ENCODE measurements around the gene LRRC25. TPM values are rescaled to one million over a fixed set of nuclear protein-coding genes. Genes with fewer than 3 reads are reported as not detected.

The LRRC25 gene
- total RNA-seq, 1 donor from 2014 or later: 0.06 TPM

- TF ChIP-seq CTCF (conservative IDR thresholded peaks at IDR 0.05; ENCODE audit: low read depth, low read length): peak; percentile 11
- no peak for DNase-seq (ENCODE audit: low read depth)
- H3K4me3 ChIP-seq (ENCODE audit: low read depth, low read length): no peak overlapping the region
Measured at GRCh38 chr19:18439025-18439909, 41.8 kb upstream of the LRRC25 start.

DNA sequence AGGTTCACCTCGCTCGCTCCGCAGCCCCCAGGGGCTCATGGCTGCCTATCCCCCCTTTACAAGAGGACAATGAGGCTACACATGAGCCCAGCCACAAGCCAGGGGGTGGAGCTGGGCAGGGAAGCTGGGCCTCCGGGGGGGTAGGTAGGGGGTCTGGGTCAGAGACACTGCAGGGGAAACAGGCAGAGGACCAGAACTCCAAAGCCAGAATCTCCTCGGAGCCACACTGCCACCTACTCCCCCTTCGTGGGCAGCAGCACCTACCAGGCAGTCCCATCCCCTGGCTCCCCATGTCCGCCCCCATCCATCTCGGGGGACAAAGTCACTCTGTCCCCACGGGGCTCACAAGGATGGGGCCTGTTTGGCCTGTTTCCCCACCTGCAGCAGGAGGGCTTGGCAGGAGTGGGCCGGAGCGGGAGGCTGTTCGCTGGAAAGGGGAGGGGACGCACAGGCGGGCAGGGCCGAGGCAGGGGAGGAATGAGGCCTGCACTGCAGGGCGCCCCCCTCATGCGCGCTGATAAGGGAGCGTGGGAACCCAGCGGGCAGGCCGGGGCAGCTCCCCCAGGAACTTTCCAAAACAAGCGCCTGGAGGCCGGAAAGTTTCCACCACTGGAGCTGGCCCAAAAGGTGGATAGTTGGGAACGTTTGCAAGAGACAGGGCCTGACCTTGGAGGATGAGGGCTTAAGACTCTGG, 41.1 kb upstream of the LRRC25 start:
- TF ChIP-seq CTCF (conservative IDR thresholded peaks at IDR 0.05; ENCODE audit: low read depth, low read length): no peak
- no peak for DNase-seq (ENCODE audit: low read depth)
- peak overlapping the region; percentile 33 for H3K4me3 ChIP-seq (ENCODE audit: low read depth, low read length)

DNA sequence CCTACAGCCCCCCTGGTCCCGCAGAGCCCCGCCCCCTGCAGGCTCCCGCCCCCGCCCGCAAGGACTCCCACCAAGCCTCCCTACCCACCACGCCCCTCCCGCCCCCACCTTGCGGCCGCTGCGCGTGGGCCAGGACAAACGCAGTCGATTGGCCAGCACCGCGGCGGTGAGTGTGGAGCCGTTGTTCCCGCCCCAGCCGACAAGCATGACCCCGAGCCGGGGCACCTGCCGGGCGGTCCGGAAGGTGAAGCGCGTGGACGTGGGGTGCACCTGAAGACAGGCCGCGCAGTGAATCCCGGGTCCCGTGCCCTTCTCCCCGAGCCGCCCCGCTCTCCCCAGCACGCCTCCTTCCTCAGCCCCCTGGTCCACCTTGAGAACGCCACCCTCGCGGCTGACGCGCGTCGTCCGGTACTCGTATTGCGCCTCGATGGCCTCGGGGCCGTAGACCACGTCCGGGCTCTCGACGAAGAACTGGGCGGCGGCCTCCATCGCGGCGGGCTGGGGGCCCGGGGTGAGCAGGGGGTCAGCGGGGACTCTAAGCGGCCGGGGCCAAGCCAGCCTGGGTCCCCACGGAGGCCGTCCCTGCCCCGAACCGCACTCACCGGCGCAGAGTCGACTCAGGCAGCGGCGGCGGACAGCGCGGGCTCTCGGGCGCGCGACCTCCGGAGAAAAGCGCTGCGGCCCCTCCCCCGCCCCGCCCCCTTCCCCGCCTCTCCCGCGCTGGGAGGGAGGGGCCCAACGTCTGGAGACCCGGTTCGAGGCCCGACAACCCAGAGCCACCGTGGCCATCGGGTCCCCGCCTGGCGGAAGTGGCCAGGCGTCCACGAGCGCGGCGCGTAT, 40.3 kb upstream of the LRRC25 start, which contains the start of gene ISYNA1:
Gene ISYNA1 (minus strand): TSS at position 643 of the 840 bp plus-strand sequence. CDS start 154 bp downstream, at position 489.
- no peak for DNase-seq (ENCODE audit: low read depth)
- peak within 1 kb of the TSS; percentile 64 for H3K4me3 ChIP-seq (ENCODE audit: low read depth, low read length)
- no peak for TF ChIP-seq CTCF (conservative IDR thresholded peaks at IDR 0.05; ENCODE audit: low read depth, low read length)

DNA sequence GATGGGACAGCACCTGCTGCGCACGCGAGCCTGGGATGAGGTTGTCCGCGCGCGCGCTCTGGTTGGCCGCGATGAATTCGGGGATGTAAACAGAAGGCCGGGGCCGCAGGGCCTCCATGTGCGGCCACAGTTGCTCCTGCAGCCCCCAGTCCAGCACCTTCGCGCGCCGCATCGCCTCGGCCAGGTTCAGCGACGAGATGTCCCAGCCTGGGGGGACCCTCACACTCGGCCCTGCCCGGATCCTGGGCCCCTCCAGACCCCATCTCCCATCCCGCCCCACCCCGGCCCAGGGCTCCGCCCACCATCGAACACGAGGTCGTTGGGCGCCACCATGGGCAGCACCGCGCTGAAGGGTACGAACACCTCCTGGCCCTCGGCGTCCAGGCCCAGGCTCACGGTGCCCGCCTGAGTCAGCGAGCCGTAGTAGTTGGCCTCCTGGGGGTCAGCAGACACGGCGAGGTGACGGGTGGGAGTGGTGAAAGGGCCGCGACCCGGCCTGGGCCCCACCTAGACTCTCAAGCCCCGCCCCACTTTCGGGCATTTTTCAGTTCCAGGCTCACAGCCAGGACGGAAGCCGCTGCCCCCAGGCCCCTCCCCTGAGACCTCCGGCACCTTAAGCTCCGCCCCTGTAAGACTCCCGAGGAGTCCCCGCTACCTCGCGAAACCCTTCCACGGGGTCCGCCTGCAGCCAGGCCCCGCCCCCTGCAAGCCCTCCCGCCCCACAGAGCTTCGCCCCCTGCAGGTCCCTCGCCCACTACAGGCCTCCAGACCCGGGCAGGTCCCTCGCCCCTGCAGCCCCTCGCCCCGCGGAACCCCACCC, 39.5 kb upstream of the LRRC25 start:
- peak overlapping the region; percentile 64 for H3K4me3 ChIP-seq (ENCODE audit: low read depth, low read length)
- no peak for TF ChIP-seq CTCF (conservative IDR thresholded peaks at IDR 0.05; ENCODE audit: low read depth, low read length)
- no peak for DNase-seq (ENCODE audit: low read depth)

- TF ChIP-seq CTCF (conservative IDR thresholded peaks at IDR 0.05; ENCODE audit: low read depth, low read length): no peak
- H3K4me3 ChIP-seq (ENCODE audit: low read depth, low read length): no peak overlapping the region
- no peak for DNase-seq (ENCODE audit: low read depth)
Measured at GRCh38 chr19:18435842-18436670, 38.6 kb upstream of the LRRC25 start.

All from epithelial cell of proximal tubule (primary cell).